SK-N-SH treated with all-trans-retinoic acid at 6 μM for 48 hours (cell line): Measurements from ENCODE around the gene MAN1A1.

Source experiments
- GLIS3 ChIP-seq: fragments of 250-450 bp; sonication (Bioruptor Pico); IDR thresholded peaks from 2 replicates; pipeline ENCODE4 v1.5.0; 2020; ENCODE audit warnings: mild to moderate bottlenecking, moderate library complexity
- RARB ChIP-seq: fragments of 250-450 bp; sonication (Bioruptor Pico); IDR thresholded peaks from 2 replicates; pipeline ENCODE4 v1.8.0; 2021; ENCODE audit warnings: mild to moderate bottlenecking, moderate library complexity
- TCF4 ChIP-seq: fragments of 250-450 bp; sonication (Bioruptor Pico); IDR thresholded peaks from 2 replicates; pipeline ENCODE4 v1.8.0; 2021; ENCODE audit warnings: mild to moderate bottlenecking, moderate library complexity, borderline replicate concordance
- ZFP30 ChIP-seq: fragments of 450-650 bp; formaldehyde crosslinking; IDR thresholded peaks from 2 replicates; pipeline ENCODE4 v1.5.0; 2022; ENCODE audit warnings: mild to moderate bottlenecking, moderate library complexity
- ZNF70 ChIP-seq: fragments of 450-650 bp; formaldehyde crosslinking; IDR thresholded peaks from 2 replicates; pipeline ENCODE4 v1.5.0; 2020; ENCODE audit warnings: mild to moderate bottlenecking, moderate library complexity
- TF ChIP-seq, protein P1 (sequence below): fragments of 250-450 bp; sonication (Bioruptor Pico); IDR thresholded peaks from 2 replicates; pipeline ENCODE4 v1.5.1; 2020; ENCODE audit warnings: low read depth, mild to moderate bottlenecking, moderate library complexity
- TF ChIP-seq, protein P2 (sequence below): fragments of 250-450 bp; sonication (Bioruptor Pico); IDR thresholded peaks from 2 replicates; pipeline ENCODE4 v1.5.1; 2021; ENCODE audit warnings: mild to moderate bottlenecking, moderate library complexity
- TF ChIP-seq, protein P3 (sequence below): fragments of 250-450 bp; sonication (Bioruptor Pico); IDR thresholded peaks from 2 replicates; pipeline ENCODE4 v1.8.0; 2020; ENCODE audit warnings: mild to moderate bottlenecking, moderate library complexity, borderline replicate concordance

GRCh38 chr6:119324718-119325117, 24.8 kb downstream of the MAN1A1 start:
- TF ChIP-seq, protein P1, sequence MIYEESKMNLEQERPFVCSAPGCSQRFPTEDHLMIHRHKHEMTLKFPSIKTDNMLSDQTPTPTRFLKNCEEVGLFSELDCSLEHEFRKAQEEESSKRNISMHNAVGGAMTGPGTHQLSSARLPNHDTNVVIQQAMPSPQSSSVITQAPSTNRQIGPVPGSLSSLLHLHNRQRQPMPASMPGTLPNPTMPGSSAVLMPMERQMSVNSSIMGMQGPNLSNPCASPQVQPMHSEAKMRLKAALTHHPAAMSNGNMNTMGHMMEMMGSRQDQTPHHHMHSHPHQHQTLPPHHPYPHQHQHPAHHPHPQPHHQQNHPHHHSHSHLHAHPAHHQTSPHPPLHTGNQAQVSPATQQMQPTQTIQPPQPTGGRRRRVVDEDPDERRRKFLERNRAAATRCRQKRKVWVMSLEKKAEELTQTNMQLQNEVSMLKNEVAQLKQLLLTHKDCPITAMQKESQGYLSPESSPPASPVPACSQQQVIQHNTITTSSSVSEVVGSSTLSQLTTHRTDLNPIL, result no peak
- TF ChIP-seq GLIS3, result no peak
- TF ChIP-seq RARB (CRISPR knock-in tag), result no peak
- peak; percentile 61; the same call in 1 of the 2 replicates for TF ChIP-seq TCF4 (CRISPR knock-in tag)
- TF ChIP-seq, protein P2, sequence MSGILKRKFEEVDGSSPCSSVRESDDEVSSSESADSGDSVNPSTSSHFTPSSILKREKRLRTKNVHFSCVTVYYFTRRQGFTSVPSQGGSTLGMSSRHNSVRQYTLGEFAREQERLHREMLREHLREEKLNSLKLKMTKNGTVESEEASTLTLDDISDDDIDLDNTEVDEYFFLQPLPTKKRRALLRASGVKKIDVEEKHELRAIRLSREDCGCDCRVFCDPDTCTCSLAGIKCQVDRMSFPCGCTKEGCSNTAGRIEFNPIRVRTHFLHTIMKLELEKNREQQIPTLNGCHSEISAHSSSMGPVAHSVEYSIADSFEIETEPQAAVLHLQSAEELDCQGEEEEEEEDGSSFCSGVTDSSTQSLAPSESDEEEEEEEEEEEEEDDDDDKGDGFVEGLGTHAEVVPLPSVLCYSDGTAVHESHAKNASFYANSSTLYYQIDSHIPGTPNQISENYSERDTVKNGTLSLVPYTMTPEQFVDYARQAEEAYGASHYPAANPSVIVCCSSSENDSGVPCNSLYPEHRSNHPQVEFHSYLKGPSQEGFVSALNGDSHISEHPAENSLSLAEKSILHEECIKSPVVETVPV (CRISPR knock-in tag), result no peak
- TF ChIP-seq, protein P3, sequence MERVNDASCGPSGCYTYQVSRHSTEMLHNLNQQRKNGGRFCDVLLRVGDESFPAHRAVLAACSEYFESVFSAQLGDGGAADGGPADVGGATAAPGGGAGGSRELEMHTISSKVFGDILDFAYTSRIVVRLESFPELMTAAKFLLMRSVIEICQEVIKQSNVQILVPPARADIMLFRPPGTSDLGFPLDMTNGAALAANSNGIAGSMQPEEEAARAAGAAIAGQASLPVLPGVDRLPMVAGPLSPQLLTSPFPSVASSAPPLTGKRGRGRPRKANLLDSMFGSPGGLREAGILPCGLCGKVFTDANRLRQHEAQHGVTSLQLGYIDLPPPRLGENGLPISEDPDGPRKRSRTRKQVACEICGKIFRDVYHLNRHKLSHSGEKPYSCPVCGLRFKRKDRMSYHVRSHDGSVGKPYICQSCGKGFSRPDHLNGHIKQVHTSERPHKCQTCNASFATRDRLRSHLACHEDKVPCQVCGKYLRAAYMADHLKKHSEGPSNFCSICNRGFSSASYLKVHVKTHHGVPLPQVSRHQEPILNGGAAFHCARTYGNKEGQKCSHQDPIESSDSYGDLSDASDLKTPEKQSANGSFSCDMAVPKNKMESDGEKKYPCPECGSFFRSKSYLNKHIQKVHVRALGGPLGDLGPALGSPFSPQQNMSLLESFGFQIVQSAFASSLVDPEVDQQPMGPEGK, result no peak
- TF ChIP-seq ZFP30 (CRISPR knock-in tag), result no peak
- no peak for TF ChIP-seq ZNF70
